Hepatocyte (in vitro differentiated cells): ENCODE measurements around the gene CCDC85C.

Experiments used
- EZH2 ChIP-seq: fragments of 200-600 bp; sonication (generic); IDR thresholded peaks from 2 replicates; pipeline ENCODE4 v1.6.1; 2016; ENCODE audit warnings: antibody characterized with exemption, mild to moderate bottlenecking, borderline replicate concordance
- EZH2phosphoT487 ChIP-seq: fragments of 200-600 bp; sonication (generic); IDR thresholded peaks from one replicate; pipeline ENCODE4 v1.6.1; 2018; ENCODE audit warnings: antibody characterized with exemption, mild to moderate bottlenecking, low read depth, moderate library complexity; ENCODE audit not compliant: unreplicated experiment, severe bottlenecking
- TF ChIP-seq, protein P1 (sequence below): fragments of 200-600 bp; sonication (generic); IDR thresholded peaks from 2 replicates; pipeline ENCODE4 v1.5.1; 2016; ENCODE audit warnings: antibody characterized with exemption, mild to moderate bottlenecking; ENCODE audit not compliant: poor library complexity

DNA sequence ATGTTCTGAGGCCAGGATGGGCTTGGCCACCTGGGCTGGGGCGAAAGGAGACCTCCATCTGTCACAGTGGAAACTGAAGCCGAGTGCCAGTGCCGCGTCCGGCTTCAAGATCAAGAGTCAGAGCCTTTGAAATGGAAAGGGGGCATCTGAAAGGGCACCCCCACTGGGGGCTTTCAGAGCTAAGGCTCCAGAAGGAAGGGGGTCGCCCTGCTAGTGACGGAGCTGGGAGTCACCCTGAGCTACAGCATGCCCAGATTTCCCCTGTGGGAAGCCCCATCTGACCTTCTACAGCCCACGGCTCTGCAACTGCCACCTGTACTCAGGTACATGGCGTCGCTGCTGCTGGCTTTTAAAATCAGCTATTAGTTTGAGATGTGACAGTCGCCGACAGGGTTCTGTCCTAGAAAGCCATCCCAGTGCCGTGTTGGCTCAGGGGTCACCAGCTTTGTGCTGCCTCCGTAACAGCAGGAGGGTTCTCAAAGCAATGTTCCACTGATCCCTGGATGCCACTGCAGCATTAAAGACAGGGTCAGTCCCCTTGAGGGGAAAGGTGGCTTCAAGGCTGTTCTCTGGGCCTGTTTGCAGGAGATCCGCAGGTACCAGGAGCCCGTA is 91.3 kb downstream of the CCDC85C start:
- TF ChIP-seq EZH2 (no peak), EZH2phosphoT487 (no peak)
- TF ChIP-seq, protein P1, sequence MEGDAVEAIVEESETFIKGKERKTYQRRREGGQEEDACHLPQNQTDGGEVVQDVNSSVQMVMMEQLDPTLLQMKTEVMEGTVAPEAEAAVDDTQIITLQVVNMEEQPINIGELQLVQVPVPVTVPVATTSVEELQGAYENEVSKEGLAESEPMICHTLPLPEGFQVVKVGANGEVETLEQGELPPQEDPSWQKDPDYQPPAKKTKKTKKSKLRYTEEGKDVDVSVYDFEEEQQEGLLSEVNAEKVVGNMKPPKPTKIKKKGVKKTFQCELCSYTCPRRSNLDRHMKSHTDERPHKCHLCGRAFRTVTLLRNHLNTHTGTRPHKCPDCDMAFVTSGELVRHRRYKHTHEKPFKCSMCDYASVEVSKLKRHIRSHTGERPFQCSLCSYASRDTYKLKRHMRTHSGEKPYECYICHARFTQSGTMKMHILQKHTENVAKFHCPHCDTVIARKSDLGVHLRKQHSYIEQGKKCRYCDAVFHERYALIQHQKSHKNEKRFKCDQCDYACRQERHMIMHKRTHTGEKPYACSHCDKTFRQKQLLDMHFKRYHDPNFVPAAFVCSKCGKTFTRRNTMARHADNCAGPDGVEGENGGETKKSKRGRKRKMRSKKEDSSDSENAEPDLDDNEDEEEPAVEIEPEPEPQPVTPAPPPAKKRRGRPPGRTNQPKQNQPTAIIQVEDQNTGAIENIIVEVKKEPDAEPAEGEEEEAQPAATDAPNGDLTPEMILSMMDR: no peak
